ACC112 (cell line): ENCODE data around the gene CMTM7.

Experiments used
- H2AFZ ChIP-seq: fragments of 200-600 bp; sonication (generic); one replicate; pipeline ENCODE4 v1.6.0; 2017; ENCODE audit warnings: antibody characterized with exemption, low read length; ENCODE audit not compliant: unreplicated experiment
- H3K27ac ChIP-seq: fragments of 200-600 bp; sonication (generic); 2 replicates; pipeline ENCODE4 v1.5.1; 2014; ENCODE audit warnings: low read depth, mild to moderate bottlenecking, antibody characterized with exemption, low read length, moderate library complexity
- H3K27me3 ChIP-seq: fragments of 200-600 bp; sonication (generic); 2 replicates; pipeline ENCODE4 v1.6.1; 2014; ENCODE audit warnings: mild to moderate bottlenecking, antibody characterized with exemption, low read length, moderate library complexity, mixed read lengths; ENCODE audit not compliant: insufficient read depth
- H3K36me3 ChIP-seq: fragments of 200-600 bp; sonication (generic); 2 replicates; pipeline ENCODE4 v1.6.1; 2016; ENCODE audit warnings: mild to moderate bottlenecking, antibody characterized with exemption, low read length, moderate library complexity, mixed read lengths; ENCODE audit not compliant: insufficient read depth
- H3K4me1 ChIP-seq: fragments of 200-600 bp; sonication (generic); one replicate; pipeline ENCODE4 v1.6.1; 2016; ENCODE audit warnings: low read length, mixed read lengths; ENCODE audit not compliant: insufficient read depth, unreplicated experiment, control insufficient read depth
- H3K4me3 ChIP-seq: fragments of 200-600 bp; sonication (generic); 2 replicates; pipeline ENCODE4 v1.5.1; 2014; ENCODE audit warnings: mild to moderate bottlenecking, low read depth, low read length
- H3K79me2 ChIP-seq: fragments of 200-600 bp; sonication (generic); one replicate; pipeline ENCODE4 v1.6.0; 2016; ENCODE audit warnings: low read length; ENCODE audit not compliant: control insufficient read depth, unreplicated experiment, insufficient read depth

CMTM7 gene

GRCh38 chr3:32474201-32474600 is 82.5 kb downstream of the CMTM7 start:
- Histone ChIP-seq H3K4me3 (no peak overlapping the region), H2AFZ (no peak overlapping the region), H3K27me3 (no peaks in the 10 kb centered on the region), H3K27ac (no peak overlapping the region), H3K4me1 (peaks cover 33% of the 10 kb centered on the region), H3K79me2 (peaks cover 1% of the 10 kb centered on the region), H3K36me3 (peaks cover 12% of the 10 kb centered on the region; the same call in 1 of the 2 replicates)

GRCh38 chr3:32480604-32481003 is 89.0 kb downstream of the CMTM7 start:
- Histone ChIP-seq H2AFZ (no peak overlapping the region), H3K36me3 (peaks cover 15% of the 10 kb centered on the region), H3K27me3 (no peaks in the 10 kb centered on the region), H3K79me2 (no peaks in the 10 kb centered on the region), H3K27ac (peak overlapping the region; percentile 77), H3K4me3 (no peak overlapping the region), H3K4me1 (peaks cover 17% of the 10 kb centered on the region)

DNA sequence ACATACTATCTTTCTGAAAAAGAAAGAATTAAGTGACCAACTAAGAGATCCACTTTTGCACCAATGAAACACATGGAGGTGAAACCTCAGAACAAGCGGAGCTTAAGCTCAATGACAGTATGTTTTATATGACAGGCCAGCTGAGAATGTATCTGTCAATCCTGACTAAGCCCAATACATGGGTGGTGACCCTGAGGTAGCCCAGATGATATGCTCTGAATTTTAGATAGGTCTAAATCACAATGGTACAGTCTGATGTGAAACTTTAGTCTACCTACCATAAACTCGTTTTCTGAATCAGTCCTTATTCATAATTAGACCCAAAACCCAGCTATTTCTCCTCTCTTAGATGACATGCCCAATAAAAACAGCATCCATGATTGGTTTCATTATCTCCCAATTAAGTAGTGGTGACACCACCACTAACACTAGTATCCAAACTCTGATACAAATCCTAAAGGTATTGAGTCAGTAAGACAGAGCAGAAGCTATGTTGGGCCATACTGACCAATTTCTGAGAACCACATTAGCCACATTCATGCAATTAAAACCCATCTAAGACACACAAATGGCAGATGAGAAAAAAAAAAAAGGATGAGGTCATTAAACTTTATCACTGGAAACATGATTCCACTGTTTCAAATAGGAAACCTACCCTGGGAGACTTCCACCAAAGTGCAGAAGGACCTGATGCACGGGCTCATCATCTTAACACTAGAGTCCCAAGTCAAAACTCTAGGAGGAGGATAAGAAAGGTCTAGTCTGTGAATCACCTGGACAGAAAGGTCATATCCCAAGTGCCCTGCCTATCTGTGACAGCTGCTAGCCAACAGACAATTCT is 90.4 kb downstream of the CMTM7 start:
- Histone ChIP-seq H3K27ac (no peak overlapping the region; the same call in 1 of the 2 replicates), H3K79me2 (no peaks in the 10 kb centered on the region), H3K36me3 (peaks cover 20% of the 10 kb centered on the region), H3K27me3 (no peaks in the 10 kb centered on the region), H3K4me3 (no peak overlapping the region), H3K4me1 (peaks cover 17% of the 10 kb centered on the region), H2AFZ (no peak overlapping the region)

GRCh38 chr3:32482693-32483092 is 91.0 kb downstream of the CMTM7 start:
- no peaks in the 10 kb centered on the region for H3K27me3 ChIP-seq
- peaks cover 20% of the 10 kb centered on the region for H3K36me3 ChIP-seq
- peaks cover 17% of the 10 kb centered on the region for H3K4me1 ChIP-seq
- no peak overlapping the region for H3K27ac ChIP-seq
- H2AFZ ChIP-seq: no peak overlapping the region
- H3K4me3 ChIP-seq: no peak overlapping the region
- no peaks in the 10 kb centered on the region for H3K79me2 ChIP-seq

- Histone ChIP-seq H3K27ac (no peak overlapping the region), H3K27me3 (no peaks in the 10 kb centered on the region), H2AFZ (no peak overlapping the region), H3K79me2 (no peaks in the 10 kb centered on the region), H3K4me3 (no peak overlapping the region), H3K36me3 (peaks cover 13% of the 10 kb centered on the region), H3K4me1 (peaks cover 24% of the 10 kb centered on the region)
These were observed 92.1 kb downstream of the CMTM7 start for GRCh38 chr3:32483772-32484171.

DNA sequence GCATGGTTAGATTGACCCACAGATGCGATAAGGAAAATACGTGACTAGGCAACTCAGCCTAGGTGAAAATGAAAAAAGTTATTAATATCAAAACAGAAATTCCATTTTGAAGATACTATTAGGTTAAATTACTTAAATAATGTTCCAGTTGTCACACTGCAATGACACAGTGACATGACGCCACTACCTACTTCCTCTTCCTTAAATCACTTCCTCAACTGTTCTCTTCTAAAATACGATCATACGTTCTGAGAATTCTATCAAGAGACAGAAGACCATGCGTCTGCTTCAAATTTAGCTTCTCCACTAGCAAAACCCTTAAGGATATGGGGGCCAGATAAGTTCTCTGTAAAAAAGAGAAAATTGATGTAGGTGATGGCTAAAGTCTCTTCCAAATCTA is 92.8 kb downstream of the CMTM7 start:
- Histone ChIP-seq H3K79me2 (no peaks in the 10 kb centered on the region), H3K4me3 (no peak overlapping the region), H3K27me3 (no peaks in the 10 kb centered on the region), H3K4me1 (peaks cover 24% of the 10 kb centered on the region), H2AFZ (no peak overlapping the region), H3K27ac (no peak overlapping the region), H3K36me3 (peaks cover 13% of the 10 kb centered on the region)

- H2AFZ ChIP-seq: no peak overlapping the region
- peaks cover 7% of the 10 kb centered on the region for H3K79me2 ChIP-seq
- H3K4me3 ChIP-seq: no peak overlapping the region
- no peak overlapping the region for H3K27ac ChIP-seq
- no peaks in the 10 kb centered on the region for H3K27me3 ChIP-seq
- peaks cover 11% of the 10 kb centered on the region for H3K4me1 ChIP-seq
- H3K36me3 ChIP-seq: peaks cover 8% of the 10 kb centered on the region
These were observed 96.3 kb downstream of the CMTM7 start for GRCh38 chr3:32487781-32488473.

DNA sequence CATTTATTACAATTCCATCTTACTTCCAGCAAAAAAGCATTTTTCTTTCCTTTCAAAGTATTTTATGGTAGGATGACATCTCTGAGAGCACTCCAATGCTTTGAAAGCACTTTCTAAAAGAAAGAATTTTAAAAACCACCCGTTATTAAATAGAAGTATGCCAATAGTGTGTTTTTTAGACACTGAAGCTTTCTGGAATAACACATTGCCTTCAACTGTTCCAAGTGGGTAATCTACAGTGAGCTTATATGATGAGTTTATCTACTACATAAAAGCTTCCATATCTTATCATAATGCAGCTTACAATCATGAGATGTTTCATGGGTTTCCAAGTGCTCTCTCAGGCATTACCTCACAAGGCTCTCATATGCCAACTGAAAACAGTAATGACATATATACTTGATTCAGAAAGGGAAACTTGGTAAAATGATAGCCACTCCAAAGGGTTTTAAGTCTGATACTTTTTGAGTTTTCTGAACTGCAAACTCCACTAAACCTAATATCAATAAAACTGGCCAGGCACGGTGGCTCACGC is 96.9 kb downstream of the CMTM7 start:
- Histone ChIP-seq H3K4me3 (no peak overlapping the region), H3K4me1 (peaks cover 18% of the 10 kb centered on the region), H3K27me3 (no peaks in the 10 kb centered on the region), H3K27ac (no peak overlapping the region), H2AFZ (no peak overlapping the region), H3K36me3 (peaks cover 8% of the 10 kb centered on the region), H3K79me2 (peaks cover 13% of the 10 kb centered on the region)

GRCh38 chr3:32492684-32493436 is 101.2 kb downstream of the CMTM7 start:
- H3K27me3 ChIP-seq: no peaks in the 10 kb centered on the region
- no peak overlapping the region for H3K27ac ChIP-seq
- H3K4me3 ChIP-seq: no peak overlapping the region

More at GRCh38 chr3:32492684-32493436, 101.2 kb downstream of the CMTM7 start:
- Histone ChIP-seq H2AFZ (no peak overlapping the region), H3K36me3 (no peaks in the 10 kb centered on the region), H3K4me1 (peaks cover 30% of the 10 kb centered on the region), H3K79me2 (peaks cover 38% of the 10 kb centered on the region)
